Adrenal gland (tissue), 5 donors: ENCODE results near the gene PTPRD.

Source experiments
- CTCF ChIP-seq, 6 experiments: fragments of 450-650 bp in 4 of 6; fragments of 200-600 bp in 2 of 6; sonication (generic) in 1 of 6; IDR thresholded peaks; 1 replicate in 5 of 6; 2 replicates in 1 of 6; pipeline versions ENCODE4 v1.5.1 to v1.8.0; 2016 to 2021; ENCODE audit warnings: antibody characterized with exemption in 6 of 6, mild to moderate bottlenecking in 2 of 6, moderate library complexity in 1 of 6
- POLR2A ChIP-seq, 2 donors: fragments of 450-650 bp; IDR thresholded peaks; one replicate each; pipeline ENCODE4 v1.6.1; 2017; ENCODE audit warnings: antibody characterized with exemption in 2 of 2, mild to moderate bottlenecking in 2 of 2, moderate library complexity in 1 of 2
- donor health status: DM: no; HTN: no; CAD: no.

GRCh38 chr9:8883321-8883720 is 1729.5 kb downstream of the PTPRD start:
- TF ChIP-seq CTCF (IDR thresholded peaks at IDR 0.05) (no peak), POLR2A (IDR thresholded peaks at IDR 0.05) (no peak)
